ENCODE measurements around the gene TK2.

GRCh38 chr16:66576296-66576695, 26.4 kb upstream of the TK2 start:
- TF ChIP-seq NFIC (IDR thresholded peaks at IDR 0.05) (no peak), TEAD4 (IDR thresholded peaks at IDR 0.05) (no peak), TAF1 (IDR thresholded peaks at IDR 0.05; ENCODE audit: low read depth) (no peak)
- TF ChIP-seq, protein P1, sequence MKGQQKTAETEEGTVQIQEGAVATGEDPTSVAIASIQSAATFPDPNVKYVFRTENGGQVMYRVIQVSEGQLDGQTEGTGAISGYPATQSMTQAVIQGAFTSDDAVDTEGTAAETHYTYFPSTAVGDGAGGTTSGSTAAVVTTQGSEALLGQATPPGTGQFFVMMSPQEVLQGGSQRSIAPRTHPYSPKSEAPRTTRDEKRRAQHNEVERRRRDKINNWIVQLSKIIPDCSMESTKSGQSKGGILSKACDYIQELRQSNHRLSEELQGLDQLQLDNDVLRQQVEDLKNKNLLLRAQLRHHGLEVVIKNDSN (IDR thresholded peaks at IDR 0.05): no peak
- TF ChIP-seq, protein P2, sequence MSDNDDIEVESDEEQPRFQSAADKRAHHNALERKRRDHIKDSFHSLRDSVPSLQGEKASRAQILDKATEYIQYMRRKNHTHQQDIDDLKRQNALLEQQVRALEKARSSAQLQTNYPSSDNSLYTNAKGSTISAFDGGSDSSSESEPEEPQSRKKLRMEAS (IDR thresholded peaks at IDR 0.05): no peak

Data from Ishikawa (cell line).